Duodenal mucosa (tissue), 2 donors: ENCODE results near the gene TMOD4.
A peak's percentile ranks its signal among the peaks of the same experiment; 100 is the strongest.

Source experiments
- H3K27ac ChIP-seq: one replicate; pipeline ENCODE4 v1.7.0; 2013; ENCODE audit warnings: low read depth, low read length
- H3K27me3 ChIP-seq, 2 donors: one replicate each; pipeline ENCODE4 v1.7.0; 2013; ENCODE audit warnings: low read length in 2 of 2, control low read depth in 1 of 2; ENCODE audit not compliant: insufficient read depth in 2 of 2, control insufficient read depth in 1 of 2
- H3K36me3 ChIP-seq, 2 donors: one replicate each; pipeline ENCODE4 v1.7.0; 2013; ENCODE audit warnings: low read length in 2 of 2, control low read depth in 1 of 2; ENCODE audit not compliant: insufficient read depth in 2 of 2, control insufficient read depth in 1 of 2
- H3K4me1 ChIP-seq, 2 donors: one replicate each; pipeline ENCODE4 v1.7.0; 2013; ENCODE audit warnings: low read length in 2 of 2, control low read depth in 1 of 2; ENCODE audit not compliant: insufficient read depth in 2 of 2, control insufficient read depth in 1 of 2
- H3K4me3 ChIP-seq, 2 donors: one replicate each; pipeline ENCODE4 v1.7.0; 2013; ENCODE audit warnings: low read length in 2 of 2, low read depth in 1 of 2
- H3K9ac ChIP-seq, 2 donors: one replicate each; pipeline ENCODE4 v1.7.0; 2013; ENCODE audit warnings: low read length in 2 of 2, low read depth in 1 of 2
- H3K9me3 ChIP-seq, 2 donors: one replicate each; pipeline ENCODE4 v1.7.0; 2013; ENCODE audit warnings: low read length in 2 of 2, control low read depth in 1 of 2; ENCODE audit not compliant: control insufficient read depth in 1 of 2

Gene TMOD4

DNA sequence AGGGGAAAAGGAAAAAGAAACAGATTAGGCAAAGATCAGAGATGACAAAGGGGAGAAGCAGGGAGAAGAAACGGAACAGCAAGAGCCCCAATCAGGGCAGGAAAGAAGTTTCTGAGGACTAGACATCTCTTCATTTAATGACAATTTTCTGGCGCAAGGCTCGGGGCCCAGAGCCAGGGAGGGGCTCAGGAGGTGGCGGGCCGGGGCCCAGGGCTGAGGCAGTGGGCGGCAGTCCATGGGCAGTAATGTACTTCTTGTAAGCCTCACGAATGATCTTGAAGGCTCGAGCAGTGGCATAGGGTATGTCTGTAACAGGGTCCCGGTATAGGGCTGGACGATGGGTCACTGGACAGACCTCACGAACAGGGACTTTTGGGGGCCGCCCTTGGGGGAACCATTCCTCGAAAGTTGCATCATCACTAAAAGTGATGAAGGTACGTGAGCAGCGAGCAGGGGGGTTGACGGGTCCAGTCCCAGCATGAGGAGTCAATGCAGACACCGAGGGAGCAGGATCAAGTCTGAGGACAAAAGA is 799 bp upstream of the TMOD4 start:
- H3K9ac ChIP-seq, result no peak overlapping the region
- peaks cover 24 to 81% of the 10 kb centered on the region in 2 donors for H3K36me3 ChIP-seq
- no peaks in the 10 kb centered on the region for H3K27me3 ChIP-seq

DNA sequence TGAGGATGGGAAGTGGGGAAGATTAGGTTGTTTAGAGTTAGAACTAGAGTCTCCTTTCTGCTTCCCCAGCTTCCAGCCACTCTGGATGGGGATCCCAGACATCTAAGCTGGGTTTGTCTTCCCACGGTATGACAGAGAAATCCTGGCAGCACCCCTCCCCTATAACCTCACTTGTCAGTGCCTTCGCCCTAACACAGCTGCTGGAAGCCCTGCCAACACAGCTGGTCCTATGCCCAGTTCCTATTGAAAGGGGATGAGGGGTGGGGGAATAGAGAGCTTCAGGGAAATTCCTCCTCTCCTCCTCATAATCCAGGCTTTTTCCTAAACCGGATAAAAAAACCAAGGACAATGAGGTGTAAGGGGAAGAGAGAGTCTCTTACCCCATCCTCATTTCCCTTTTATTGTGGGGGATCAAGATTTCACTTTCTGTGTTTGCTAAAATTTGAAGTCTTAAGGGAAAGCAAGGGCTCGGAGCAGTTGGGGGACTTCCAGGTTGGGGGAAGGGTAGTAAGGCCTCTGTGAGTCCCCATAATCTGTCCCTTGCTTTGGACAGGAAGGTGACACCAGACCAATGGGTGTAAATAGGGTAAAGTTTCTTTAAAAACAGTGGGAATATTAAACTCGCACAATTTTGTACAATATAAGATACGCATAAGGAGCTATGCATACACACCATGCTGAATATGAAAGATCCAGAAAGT is 590 bp downstream of the TMOD4 start:
- Histone ChIP-seq H3K4me1 (no peaks in the 10 kb centered on the region), H3K27ac (no peak overlapping the region), H3K4me3 (no peak overlapping the region), H3K9me3 (no peaks in the 10 kb centered on the region), H3K9ac (no peak overlapping the region), H3K27me3 (no peaks in the 10 kb centered on the region), H3K36me3 (peaks cover 21 to 80% of the 10 kb centered on the region in 2 donors)

More for the DNA sequence above, 799 bp upstream of the TMOD4 start:
- H3K4me1 ChIP-seq, result no peaks in the 10 kb centered on the region
- no peak overlapping the region for H3K4me3 ChIP-seq
- H3K9me3 ChIP-seq, result no peaks in the 10 kb centered on the region
- no peak overlapping the region for H3K27ac ChIP-seq

DNA sequence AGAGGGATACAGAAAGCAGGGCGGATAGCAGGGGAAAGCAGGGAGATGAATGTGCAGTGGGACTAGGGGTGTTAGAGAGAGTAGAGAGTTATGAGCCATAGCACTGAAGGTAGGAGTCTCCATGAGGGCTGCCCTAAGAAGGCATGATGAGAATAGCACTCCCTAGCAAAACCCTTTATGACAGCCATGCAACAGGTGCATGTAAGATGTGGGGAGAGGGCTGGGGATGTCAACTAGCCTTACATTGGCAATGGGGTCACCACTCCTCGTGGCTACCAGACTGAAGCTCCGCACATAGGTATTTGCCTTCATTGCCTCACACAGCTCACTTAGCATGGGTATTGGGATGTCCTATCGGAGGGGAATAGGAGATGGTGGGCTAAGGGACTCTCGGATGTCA is 4.6 kb downstream of the TMOD4 start:
- Histone ChIP-seq H3K9ac (no peak overlapping the region), H3K4me3 (no peak overlapping the region), H3K27me3 (no peaks in the 10 kb centered on the region), H3K36me3 (peaks cover 17 to 63% of the 10 kb centered on the region in 2 donors), H3K9me3 (no peaks in the 10 kb centered on the region), H3K4me1 (peaks cover 8 to 9% of the 10 kb centered on the region in 2 donors), H3K27ac (no peak overlapping the region)

DNA sequence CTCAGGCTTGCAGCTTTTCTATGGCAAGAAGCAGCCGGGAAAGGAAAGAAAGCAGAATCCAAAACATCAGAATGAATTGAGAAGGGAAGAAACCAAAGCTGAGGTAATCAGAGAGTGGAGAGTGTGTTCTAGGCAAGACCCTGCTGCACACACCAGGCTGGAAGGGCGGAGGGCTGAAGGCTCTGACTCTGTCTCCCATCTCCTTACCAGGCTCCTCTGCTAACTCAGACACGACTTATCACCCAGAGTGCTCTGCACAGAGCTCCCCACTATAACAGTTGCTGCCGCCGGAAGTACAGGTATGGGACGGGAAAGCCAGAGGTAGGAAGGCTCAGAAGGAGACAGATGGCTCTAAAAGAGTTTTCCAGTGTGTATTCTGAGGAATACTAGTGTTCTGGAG is 8.7 kb downstream of the TMOD4 start:
- no peaks in the 10 kb centered on the region for H3K27me3 ChIP-seq
- H3K4me1 ChIP-seq, result peaks cover 22 to 23% of the 10 kb centered on the region in 2 donors
- H3K27ac ChIP-seq, result no peak overlapping the region
- H3K4me3 ChIP-seq, result peak overlapping the region; percentile 97 to 98
- H3K9ac ChIP-seq, result peak overlapping the region in 1 of 2 donors; percentile 81
- no peaks in the 10 kb centered on the region for H3K9me3 ChIP-seq
- H3K36me3 ChIP-seq, result peaks cover 3 to 35% of the 10 kb centered on the region in 2 donors

DNA sequence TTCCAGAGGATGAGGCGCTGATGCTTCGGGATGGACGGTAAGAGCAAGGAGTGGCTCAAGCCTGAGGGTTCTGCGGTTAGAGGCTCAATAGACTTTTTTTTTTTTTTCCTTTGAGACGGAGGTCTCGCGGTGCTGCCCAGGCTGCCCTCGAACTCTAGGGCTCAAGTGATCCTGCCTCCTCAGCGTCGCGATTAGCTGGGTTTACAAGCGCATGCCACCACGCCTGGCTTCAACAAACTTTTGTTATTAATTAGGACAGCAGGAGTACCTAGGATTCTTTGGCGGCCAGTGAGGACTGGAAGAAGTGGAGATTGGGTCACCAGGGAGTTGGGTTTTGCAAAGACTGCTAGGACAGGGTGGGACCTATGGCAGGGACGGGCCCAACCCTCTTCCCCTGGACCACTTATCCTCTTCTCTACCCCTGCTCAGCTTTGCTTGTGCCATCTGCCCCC is 9.2 kb downstream of the TMOD4 start:
- Histone ChIP-seq H3K4me1 (peaks cover 22 to 23% of the 10 kb centered on the region in 2 donors), H3K36me3 (peaks cover 3 to 38% of the 10 kb centered on the region in 2 donors), H3K9me3 (no peaks in the 10 kb centered on the region), H3K4me3 (peak overlapping the region; percentile 97 to 98), H3K9ac (peak overlapping the region; percentile 81 to 88), H3K27me3 (no peaks in the 10 kb centered on the region), H3K27ac (no peak overlapping the region)

DNA sequence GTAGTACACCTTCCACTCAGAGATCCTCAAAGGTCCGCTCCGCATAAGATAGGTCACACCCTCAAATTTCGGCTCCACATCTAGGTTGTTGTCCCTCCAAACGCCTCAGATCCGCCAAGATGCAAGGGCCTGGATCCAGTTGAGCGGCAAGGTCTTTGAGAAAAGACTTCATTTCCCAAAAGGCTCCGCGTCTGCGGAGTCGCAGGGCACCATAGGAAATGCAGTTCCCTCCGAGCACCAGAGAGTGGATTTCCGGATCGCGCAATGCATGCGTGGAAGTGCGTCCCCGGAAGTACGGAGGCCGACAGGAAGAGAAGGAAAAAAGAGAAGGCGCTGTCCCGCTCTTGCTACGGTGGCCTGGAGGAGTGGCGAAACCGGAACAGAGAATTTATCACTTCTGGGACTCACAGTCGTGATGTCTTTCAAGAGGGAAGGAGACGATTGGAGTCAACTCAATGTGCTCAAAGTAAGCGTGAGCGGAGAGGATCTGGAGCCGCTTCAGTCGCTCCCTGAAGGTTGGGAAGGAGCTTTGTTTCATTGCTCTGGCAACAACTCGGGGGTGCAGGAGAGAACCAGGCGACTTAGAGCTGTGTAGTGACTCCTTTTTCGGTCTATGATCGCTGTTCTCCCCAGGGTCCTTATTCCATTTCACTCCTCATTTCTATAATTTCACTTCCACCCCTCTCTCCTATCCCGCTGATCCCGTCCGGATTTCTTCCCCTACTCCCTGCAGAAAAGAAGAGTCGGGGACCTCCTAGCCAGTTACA is 9.9 kb downstream of the TMOD4 start, which contains the start of the genes LYSMD1 and SCNM1:
Gene LYSMD1, minus strand, starts transcription at position 165 of the 767 bp plus-strand sequence. CDS start 644 bp downstream, outside the sequence.
Gene SCNM1, plus strand, starts transcription at position 407 of the 767 bp plus-strand sequence. Its CDS starts 9 bp downstream, at position 416.
- Histone ChIP-seq H3K27me3 (no peaks in the 10 kb centered on the region), H3K9ac (peak within 1 kb of the TSS; percentile 81 to 90), H3K36me3 (peaks cover 3 to 35% of the 10 kb centered on the region in 2 donors), H3K27ac (peak within 1 kb of the TSS; percentile 77), H3K4me3 (peak within 1 kb of the TSS; percentile 97 to 98), H3K9me3 (no peaks in the 10 kb centered on the region), H3K4me1 (peaks cover 22 to 23% of the 10 kb centered on the region in 2 donors)

DNA sequence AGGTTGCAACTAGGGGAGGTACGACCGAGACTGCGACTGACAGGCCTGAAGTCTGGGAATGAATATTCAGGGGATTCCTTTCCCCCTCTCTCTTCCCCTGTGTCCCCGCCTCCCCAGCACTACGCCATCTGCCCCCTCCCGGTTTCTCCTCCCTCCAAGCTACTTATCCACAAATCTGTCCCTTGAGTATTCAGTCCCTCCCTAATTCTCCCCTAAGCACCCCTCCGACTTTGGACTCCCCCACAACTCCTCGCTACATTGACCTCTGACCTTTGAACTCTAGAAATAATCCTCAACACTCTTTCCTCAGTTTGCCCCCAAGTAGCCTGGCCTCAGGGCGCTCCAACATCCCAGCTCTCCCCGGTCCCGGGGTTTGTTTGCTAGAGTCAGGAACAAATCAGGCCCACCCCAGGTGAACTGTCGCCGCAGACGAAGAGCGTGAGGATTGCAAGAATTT is 10.5 kb downstream of the TMOD4 start:
- H3K4me3 ChIP-seq, result peak overlapping the region; percentile 97 to 98
- H3K4me1 ChIP-seq, result peaks cover 22 to 23% of the 10 kb centered on the region in 2 donors
- no peaks in the 10 kb centered on the region for H3K9me3 ChIP-seq
- H3K36me3 ChIP-seq, result peaks cover 9 to 35% of the 10 kb centered on the region in 2 donors
- no peaks in the 10 kb centered on the region for H3K27me3 ChIP-seq
- peak overlapping the region; percentile 81 to 90 for H3K9ac ChIP-seq
- peak overlapping the region; percentile 77 for H3K27ac ChIP-seq

DNA sequence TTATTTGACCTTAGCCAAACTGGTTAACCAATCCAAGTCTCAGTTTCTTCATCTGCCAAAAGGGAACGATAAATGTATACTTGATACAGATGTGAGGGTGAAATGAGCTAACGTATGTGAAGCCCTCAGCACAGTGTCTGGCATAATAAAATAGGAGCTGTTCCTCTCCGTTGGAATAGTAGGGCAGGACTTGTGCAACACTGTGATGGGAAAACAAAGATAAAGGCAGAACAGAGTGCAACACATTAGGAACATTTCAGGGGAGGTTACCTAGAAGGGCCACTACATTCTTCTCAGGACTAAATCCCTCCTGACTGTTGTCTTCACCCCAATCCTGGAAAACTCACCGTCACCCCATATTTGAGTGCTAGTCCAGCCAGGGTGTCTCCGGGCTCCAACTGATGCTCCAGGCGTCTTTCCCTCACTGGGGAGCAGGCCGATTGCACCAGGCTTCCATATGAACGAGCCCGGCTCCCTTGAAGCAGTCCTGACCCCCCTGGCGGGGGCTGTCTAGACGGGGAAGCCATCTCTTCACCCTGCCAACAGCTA is 11.0 kb downstream of the TMOD4 start:
- H3K27ac ChIP-seq, result peak overlapping the region; percentile 77
- peaks cover 22 to 23% of the 10 kb centered on the region in 2 donors for H3K4me1 ChIP-seq
- peak overlapping the region; percentile 81 to 90 for H3K9ac ChIP-seq
- H3K9me3 ChIP-seq, result no peaks in the 10 kb centered on the region
- H3K36me3 ChIP-seq, result peaks cover 11 to 31% of the 10 kb centered on the region in 2 donors
- no peaks in the 10 kb centered on the region for H3K27me3 ChIP-seq
- peak overlapping the region; percentile 97 to 98 for H3K4me3 ChIP-seq

DNA sequence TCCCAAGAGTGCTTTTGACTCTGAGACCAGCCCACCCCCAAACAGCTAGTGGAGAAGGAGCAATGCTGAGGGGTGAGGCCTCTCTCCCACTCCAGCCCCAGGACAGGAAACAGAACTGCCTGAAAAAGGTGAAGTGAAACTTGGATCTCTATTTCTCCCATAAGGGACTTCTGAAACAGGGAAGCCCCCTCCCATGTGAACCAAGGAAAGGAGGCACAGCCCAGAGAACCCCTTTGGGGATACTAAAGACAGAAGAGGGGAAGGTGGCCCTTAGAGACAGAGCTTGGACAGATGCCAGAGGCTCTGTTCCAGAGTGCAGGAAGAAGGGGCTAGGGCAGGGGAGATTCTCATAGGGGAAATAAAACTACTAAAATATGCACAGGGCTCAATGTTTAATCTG is 16.4 kb downstream of the TMOD4 start:
- no peaks in the 10 kb centered on the region for H3K27me3 ChIP-seq
- H3K4me1 ChIP-seq, result peaks cover 7 to 8% of the 10 kb centered on the region in 2 donors
- H3K4me3 ChIP-seq, result no peak overlapping the region
- H3K9me3 ChIP-seq, result no peaks in the 10 kb centered on the region
- H3K27ac ChIP-seq, result no peak overlapping the region
- H3K9ac ChIP-seq, result no peak overlapping the region
- peaks cover 16 to 30% of the 10 kb centered on the region in 2 donors for H3K36me3 ChIP-seq
